A673 (cell line): ENCODE results near the gene PRKCB. TPM values are rescaled to one million over a fixed set of nuclear protein-coding genes. Genes with fewer than 3 reads are reported as not detected.

Source experiments
- BruUV-seq: library from RNA; stranded (reverse); fragments of 400-500 nt; replicated peaks from 2 replicates; lab custom pipeline; 2021; lab: Mats Ljungman, UMichigan
- CTCF ChIA-PET: fragments of 300-600 bp; sonication (Branson Sonifier 250); formaldehyde crosslinking; loops from one replicate; lab custom pipeline; 2022; ENCODE audit warnings: antibody characterized with exemption; lab: Charles Lee
- POLR2A ChIA-PET: fragments of 300-600 bp; sonication (Branson Sonifier 250); formaldehyde crosslinking; loops from one replicate; lab custom pipeline; 2022; ENCODE audit warnings: antibody characterized with exemption; ENCODE audit not compliant: low non-redundant PET; lab: Charles Lee
- DNase-seq: peaks from one replicate; pipeline ENCODE4 v3.0.0-alpha.2; 2015; ENCODE audit warnings: low spot score
- H3K27ac ChIP-seq: fragments of 200-600 bp; sonication (generic); 2 replicates; pipeline ENCODE4 v1.5.1; 2016; ENCODE audit warnings: mixed run types, low read depth, mild to moderate bottlenecking, mixed read lengths, antibody characterized with exemption, low read length; ENCODE audit not compliant: poor library complexity, severe bottlenecking
- H3K27me3 ChIP-seq: fragments of 200-600 bp; sonication (generic); replicated peaks from 2 replicates; pipeline ENCODE4 v1.6.1; 2017; ENCODE audit warnings: mixed run types, low read depth, mild to moderate bottlenecking, mixed read lengths, antibody characterized with exemption, low read length; ENCODE audit not compliant: insufficient read depth, poor library complexity
- H3K36me3 ChIP-seq: fragments of 200-600 bp; sonication (generic); 2 replicates; pipeline ENCODE4 v1.6.1; 2016; ENCODE audit warnings: mixed run types, mild to moderate bottlenecking, mixed read lengths, antibody characterized with exemption, low read length; ENCODE audit not compliant: insufficient read depth, poor library complexity, severe bottlenecking
- H3K4me1 ChIP-seq: fragments of 200-600 bp; sonication (generic); 2 replicates; pipeline ENCODE4 v1.6.1; 2017; ENCODE audit warnings: mixed run types, mild to moderate bottlenecking, mixed read lengths, antibody characterized with exemption, low read length; ENCODE audit not compliant: insufficient read depth, poor library complexity, severe bottlenecking
- H3K4me3 ChIP-seq: fragments of 200-600 bp; sonication (generic); 2 replicates; pipeline ENCODE4 v1.5.1; 2016; ENCODE audit warnings: low read depth, mixed run types, mild to moderate bottlenecking, mixed read lengths, low read length; ENCODE audit not compliant: poor library complexity, severe bottlenecking
- H3K9me3 ChIP-seq: fragments of 200-600 bp; sonication (generic); 2 replicates; pipeline ENCODE4 v1.6.1; 2016; ENCODE audit warnings: mixed run types, low read depth, mild to moderate bottlenecking, mixed read lengths, antibody characterized with exemption, low read length; ENCODE audit not compliant: poor library complexity, severe bottlenecking
- EZH2 ChIP-seq: fragments of 200-600 bp; sonication (generic); IDR thresholded peaks from 2 replicates; pipeline ENCODE4 v1.6.1; 2017; ENCODE audit warnings: borderline replicate concordance, low read depth, mild to moderate bottlenecking, mixed read lengths, antibody characterized with exemption, low read length; ENCODE audit not compliant: poor library complexity, severe bottlenecking
- intact Hi-C: fragments of 100-400 bp; cut with micrococcal nuclease; formaldehyde crosslinking; loops from one replicate; pipeline ENCODE4 v1.10.0; 2022; ENCODE audit not compliant: unreplicated experiment
- total RNA-seq: library from RNA; stranded (reverse); gene quantifications from 2 replicates; pipeline ENCODE4 v1.2.3, GENCODE V29; 2021
- TF ChIP-seq, protein P1 (sequence below): fragments of 300-800, 200-600 bp; sonication (generic); conservative IDR thresholded peaks from 2 replicates; pipeline ENCODE4 v1.5.1; 2017; ENCODE audit warnings: low read depth, mild to moderate bottlenecking, antibody characterized with exemption, low read length, moderate library complexity, mixed read lengths

PRKCB gene
- total RNA-seq, 1 experiment from 2014 or later: 171 TPM

GRCh38 chr16:24135624-24136565 lies 300.1 kb downstream of the PRKCB start:
- H3K36me3 ChIP-seq: peaks cover 11% of the 10 kb centered on the region
- peaks cover 18% of the 10 kb centered on the region for H3K4me1 ChIP-seq
- DNase-seq: peak; percentile 87
- CTCF ChIA-PET: interaction anchor here (0.5 to 1.0 kb wide), 2 partner anchors 54 to 401 kb away, joined by 3 to 5 read pairs; no protein-coding TSS in a partner anchor
- no peaks in the 10 kb centered on the region for H3K27me3 ChIP-seq
- no peaks in the 10 kb centered on the region for H3K9me3 ChIP-seq
- H3K4me3 ChIP-seq: no peak overlapping the region
- peak overlapping the region; percentile 31 for H3K27ac ChIP-seq
- POLR2A ChIA-PET: no interaction called here
- TF ChIP-seq, protein P1, sequence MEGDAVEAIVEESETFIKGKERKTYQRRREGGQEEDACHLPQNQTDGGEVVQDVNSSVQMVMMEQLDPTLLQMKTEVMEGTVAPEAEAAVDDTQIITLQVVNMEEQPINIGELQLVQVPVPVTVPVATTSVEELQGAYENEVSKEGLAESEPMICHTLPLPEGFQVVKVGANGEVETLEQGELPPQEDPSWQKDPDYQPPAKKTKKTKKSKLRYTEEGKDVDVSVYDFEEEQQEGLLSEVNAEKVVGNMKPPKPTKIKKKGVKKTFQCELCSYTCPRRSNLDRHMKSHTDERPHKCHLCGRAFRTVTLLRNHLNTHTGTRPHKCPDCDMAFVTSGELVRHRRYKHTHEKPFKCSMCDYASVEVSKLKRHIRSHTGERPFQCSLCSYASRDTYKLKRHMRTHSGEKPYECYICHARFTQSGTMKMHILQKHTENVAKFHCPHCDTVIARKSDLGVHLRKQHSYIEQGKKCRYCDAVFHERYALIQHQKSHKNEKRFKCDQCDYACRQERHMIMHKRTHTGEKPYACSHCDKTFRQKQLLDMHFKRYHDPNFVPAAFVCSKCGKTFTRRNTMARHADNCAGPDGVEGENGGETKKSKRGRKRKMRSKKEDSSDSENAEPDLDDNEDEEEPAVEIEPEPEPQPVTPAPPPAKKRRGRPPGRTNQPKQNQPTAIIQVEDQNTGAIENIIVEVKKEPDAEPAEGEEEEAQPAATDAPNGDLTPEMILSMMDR: no peak
- no peak for TF ChIP-seq EZH2
- BruUV-seq: no TSS peak
- intact Hi-C loops: no loop called here

GRCh38 chr16:24138024-24138423 lies 302.2 kb downstream of the PRKCB start:
- no peak overlapping the region for H3K4me3 ChIP-seq
- BruUV-seq: no TSS peak

DNA sequence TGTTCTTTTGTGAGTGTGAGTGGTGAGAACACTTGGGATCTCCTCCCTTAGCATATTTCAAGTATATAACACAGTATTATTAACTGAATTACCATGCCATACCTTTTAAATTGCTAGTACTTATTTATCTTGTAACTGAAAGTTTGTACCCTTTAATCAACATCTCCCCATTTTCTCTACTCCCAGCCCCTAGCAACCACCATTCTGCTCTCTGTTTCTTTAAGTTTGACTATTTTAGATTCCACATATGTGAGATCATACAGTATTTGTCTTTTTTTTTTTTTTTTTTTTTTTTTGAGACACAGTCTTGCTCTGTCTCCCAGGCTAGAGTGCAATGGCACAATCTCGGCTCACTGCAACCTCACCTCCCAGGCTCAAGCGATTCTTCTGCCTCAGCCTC lies 302.8 kb downstream of the PRKCB start:
- CTCF ChIA-PET: no interaction called here
- no peak for TF ChIP-seq EZH2
- TF ChIP-seq, protein P1: no peak
- no peaks in the 10 kb centered on the region for H3K27me3 ChIP-seq
- H3K27ac ChIP-seq: no peak overlapping the region
- no peak for DNase-seq
- intact Hi-C loops: no loop called here
- no TSS peak for BruUV-seq
- H3K36me3 ChIP-seq: peaks cover 11% of the 10 kb centered on the region
- no peak overlapping the region for H3K4me3 ChIP-seq
- H3K4me1 ChIP-seq: peaks cover 18% of the 10 kb centered on the region
- H3K9me3 ChIP-seq: no peaks in the 10 kb centered on the region
- POLR2A ChIA-PET: no interaction called here

More at GRCh38 chr16:24138024-24138423, 302.2 kb downstream of the PRKCB start:
- ChIA-PET POLR2A (no interaction called here), CTCF (no interaction called here)
- Histone ChIP-seq H3K36me3 (peaks cover 11% of the 10 kb centered on the region), H3K4me1 (peaks cover 18% of the 10 kb centered on the region), H3K27ac (no peak overlapping the region), H3K9me3 (no peaks in the 10 kb centered on the region), H3K27me3 (no peaks in the 10 kb centered on the region)
- peak; percentile 47 for DNase-seq
- intact Hi-C loops: no loop called here
- TF ChIP-seq EZH2: no peak
- TF ChIP-seq, protein P1: 0 out of 2 replicates have a peak, but pooled peaks have one; percentile 16
